Hepatocyte (in vitro differentiated cells): ENCODE data around the gene PI4KA. TPM values are rescaled to one million over a fixed set of nuclear protein-coding genes. Genes with fewer than 3 reads are reported as not detected.
"Not testable (repeated sequence)": the region's sequence is repeated elsewhere in the genome, so short reads cannot be mapped to it uniquely, and the experiment has no call there.

Source experiments
- DNase-seq: peaks from one replicate; pipeline ENCODE4 v3.0.0-alpha.2; 2016; ENCODE audit warnings: low spot score
- H2AFZ ChIP-seq: fragments of 200-600 bp; sonication (generic); 2 replicates; pipeline ENCODE4 v1.6.0; 2016; ENCODE audit warnings: antibody characterized with exemption, mild to moderate bottlenecking
- H3K27ac ChIP-seq: fragments of 200-600 bp; sonication (generic); 2 replicates; pipeline ENCODE4 v1.5.1; 2016; ENCODE audit warnings: mild to moderate bottlenecking
- H3K27me3 ChIP-seq: fragments of 200-600 bp; sonication (generic); 2 replicates; pipeline ENCODE4 v1.6.1; 2016
- H3K36me3 ChIP-seq: fragments of 200-600 bp; sonication (generic); replicated peaks from 2 replicates; pipeline ENCODE4 v1.5.1; 2016; ENCODE audit warnings: low read depth; ENCODE audit not compliant: insufficient read depth
- H3K4me1 ChIP-seq: fragments of 200-600 bp; sonication (generic); 2 replicates; pipeline ENCODE4 v1.5.1; 2016; ENCODE audit warnings: mild to moderate bottlenecking, moderate library complexity; ENCODE audit not compliant: insufficient read depth
- H3K4me2 ChIP-seq: fragments of 200-600 bp; sonication (generic); 2 replicates; pipeline ENCODE4 v1.6.0; 2016
- H3K4me3 ChIP-seq: fragments of 200-600 bp; sonication (generic); 2 replicates; pipeline ENCODE4 v1.5.1; 2016; ENCODE audit warnings: mild to moderate bottlenecking
- H3K79me2 ChIP-seq: fragments of 200-600 bp; sonication (generic); 2 replicates; pipeline ENCODE4 v1.6.0; 2017; ENCODE audit warnings: mild to moderate bottlenecking
- H3K9me2 ChIP-seq: fragments of 200-600 bp; sonication (generic); replicated peaks from 2 replicates; pipeline ENCODE4 v1.6.0; 2017; ENCODE audit warnings: mild to moderate bottlenecking; ENCODE audit not compliant: insufficient read depth
- H3K9me3 ChIP-seq: fragments of 200-600 bp; sonication (generic); 2 replicates; pipeline ENCODE4 v1.5.1; 2016; ENCODE audit warnings: low read depth, mild to moderate bottlenecking
- H4K20me1 ChIP-seq: fragments of 200-600 bp; sonication (generic); 2 replicates; pipeline ENCODE4 v1.6.0; 2016; ENCODE audit warnings: mild to moderate bottlenecking; ENCODE audit not compliant: insufficient read depth, poor library complexity, severe bottlenecking
- CTCF ChIP-seq: fragments of 200-600 bp; sonication (generic); IDR thresholded peaks from 2 replicates; pipeline ENCODE4 v1.5.1; 2016; ENCODE audit warnings: antibody characterized with exemption, mild to moderate bottlenecking; ENCODE audit not compliant: poor library complexity
- EZH2 ChIP-seq: fragments of 200-600 bp; sonication (generic); IDR thresholded peaks from 2 replicates; pipeline ENCODE4 v1.6.1; 2016; ENCODE audit warnings: antibody characterized with exemption, mild to moderate bottlenecking, borderline replicate concordance
- EZH2phosphoT487 ChIP-seq: fragments of 200-600 bp; sonication (generic); IDR thresholded peaks from one replicate; pipeline ENCODE4 v1.6.1; 2018; ENCODE audit warnings: antibody characterized with exemption, mild to moderate bottlenecking, low read depth, moderate library complexity; ENCODE audit not compliant: unreplicated experiment, severe bottlenecking
- WGBS: methylation state at CpG from one replicate; pipeline ENCODE4 v1.1.6; 2016; ENCODE audit warnings: low lambda C conversion rate; ENCODE audit errors: missing lambda C conversion rate; 5-methylcytosine and 5-hydroxymethylcytosine counted together
- polyA plus RNA-seq: library from polyadenylated mRNA; unstranded; fragments of >200 nt; fragmentation: Nextera tagmentation; extraction: Ambion mirVana; gene quantifications from 2 replicates; pipeline ENCODE4 v1.2.1, GENCODE V29; 2016
- total RNA-seq: library from RNA; depleted of rRNA; stranded (reverse); fragments of >200 nt; gene quantifications from 2 replicates; pipeline ENCODE4 v1.2.3, GENCODE V29; 2014

Gene PI4KA
- total and polyA plus RNA-seq, 2 experiments from 2014 or later, result 59.1 to 75.7 TPM

GRCh38 chr22:20671409-20672081, 187.1 kb downstream of the PI4KA start:
- no peak overlapping the region for H2AFZ ChIP-seq
- H3K4me1 ChIP-seq, result no peaks in the 10 kb centered on the region
- H3K79me2 ChIP-seq, result no peaks in the 10 kb centered on the region
- no peak overlapping the region for H3K27ac ChIP-seq
- no peak overlapping the region for H3K4me3 ChIP-seq
- no peaks in the 10 kb centered on the region for H4K20me1 ChIP-seq
- no peaks in the 10 kb centered on the region for H3K9me3 ChIP-seq
- no peak for DNase-seq
- H3K27me3 ChIP-seq, result no peaks in the 10 kb centered on the region
- TF ChIP-seq CTCF (no peak), EZH2 (no peak), EZH2phosphoT487 (no peak)
- no peaks in the 10 kb centered on the region for H3K36me3 ChIP-seq
- H3K9me2 ChIP-seq, result no peaks in the 10 kb centered on the region
- 79% methylated on average over 6 of the region's 6 CpGs for WGBS
- H3K4me2 ChIP-seq, result no peak overlapping the region

GRCh38 chr22:20670457-20671261, 188.0 kb downstream of the PI4KA start:
- not testable (repeated sequence) for H3K36me3 ChIP-seq, H3K9me2 ChIP-seq, H3K79me2 ChIP-seq, H3K4me1 ChIP-seq, H3K4me3 ChIP-seq, H3K27ac ChIP-seq, H4K20me1 ChIP-seq, H3K27me3 ChIP-seq, DNase-seq, H2AFZ ChIP-seq, H3K4me2 ChIP-seq, H3K9me3 ChIP-seq
- WGBS, result 96% methylated on average over 39 of the region's 73 CpGs

- 95% methylated on average over 12 of the region's 13 CpGs for WGBS
- DNase-seq, H3K4me2 ChIP-seq, H3K79me2 ChIP-seq, H3K27ac ChIP-seq, H3K36me3 ChIP-seq, H3K4me1 ChIP-seq, H3K27me3 ChIP-seq, H3K9me2 ChIP-seq, H2AFZ ChIP-seq, H4K20me1 ChIP-seq, H3K4me3 ChIP-seq, H3K9me3 ChIP-seq: not testable (repeated sequence)
Measured at GRCh38 chr22:20669884-20670283, 188.7 kb downstream of the PI4KA start.

GRCh38 chr22:20669471-20669870, 189.1 kb downstream of the PI4KA start:
- not testable (repeated sequence) for H4K20me1 ChIP-seq, H3K36me3 ChIP-seq, H3K4me3 ChIP-seq, H2AFZ ChIP-seq, H3K27me3 ChIP-seq, H3K27ac ChIP-seq, H3K4me1 ChIP-seq, H3K9me3 ChIP-seq, DNase-seq, H3K79me2 ChIP-seq, H3K9me2 ChIP-seq, H3K4me2 ChIP-seq
- WGBS, result 90% methylated on average over 3 of the region's 15 CpGs

GRCh38 chr22:20668769-20669168, 189.8 kb downstream of the PI4KA start:
- H3K79me2 ChIP-seq, H2AFZ ChIP-seq, H3K27ac ChIP-seq, H3K4me2 ChIP-seq, H3K4me1 ChIP-seq, H3K9me2 ChIP-seq, H3K36me3 ChIP-seq, DNase-seq, H4K20me1 ChIP-seq, H3K27me3 ChIP-seq, H3K4me3 ChIP-seq, H3K9me3 ChIP-seq: not testable (repeated sequence)
- 92% methylated on average over 8 of the region's 13 CpGs for WGBS

GRCh38 chr22:20668226-20668625, 190.4 kb downstream of the PI4KA start:
- H2AFZ ChIP-seq, H3K9me2 ChIP-seq, H4K20me1 ChIP-seq, H3K36me3 ChIP-seq, H3K27me3 ChIP-seq, H3K4me3 ChIP-seq, H3K4me2 ChIP-seq, H3K27ac ChIP-seq, DNase-seq, H3K79me2 ChIP-seq, H3K4me1 ChIP-seq, H3K9me3 ChIP-seq: not testable (repeated sequence)
- WGBS, result 95% methylated on average over 14 of the region's 27 CpGs

- H3K27me3 ChIP-seq, result not testable (repeated sequence)
Measured at GRCh38 chr22:20667548-20667947, 191.1 kb downstream of the PI4KA start.

More at GRCh38 chr22:20667548-20667947, 191.1 kb downstream of the PI4KA start:
- H2AFZ ChIP-seq, H4K20me1 ChIP-seq, H3K79me2 ChIP-seq, H3K4me1 ChIP-seq, H3K9me2 ChIP-seq, H3K4me3 ChIP-seq, H3K36me3 ChIP-seq, H3K4me2 ChIP-seq, DNase-seq, H3K27ac ChIP-seq, H3K9me3 ChIP-seq: not testable (repeated sequence)
- WGBS, result 94% methylated on average over 6 of the region's 27 CpGs
